NCI-H510A treated with DMSO at 0.1 percent for 48 hours (cell line): Measurements from ENCODE around the gene KIT.

Experiments
- DNase-seq: peaks from one replicate; lab custom pipeline; 2025; lab: John Stamatoyannopoulos, UW

KIT gene

DNA sequence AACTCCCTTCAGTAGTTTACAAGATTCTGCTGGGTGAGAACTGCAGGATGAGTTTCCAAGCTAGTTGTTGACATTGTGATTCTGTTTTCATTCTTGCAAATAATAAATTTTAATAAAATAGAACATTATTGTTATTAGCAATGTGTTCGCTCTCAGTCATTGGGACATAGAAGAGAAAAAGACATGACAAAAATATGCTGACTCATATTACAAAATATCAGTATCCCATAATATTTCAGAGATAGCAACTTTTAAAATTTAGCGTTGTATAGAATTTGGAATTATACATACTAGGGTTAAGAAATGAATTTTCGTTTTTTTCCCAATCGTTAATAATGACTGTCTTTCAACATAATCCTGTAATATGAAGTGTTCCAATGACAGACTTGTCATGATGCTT is 45.4 kb downstream of the KIT start:
- no peak for DNase-seq

DNA sequence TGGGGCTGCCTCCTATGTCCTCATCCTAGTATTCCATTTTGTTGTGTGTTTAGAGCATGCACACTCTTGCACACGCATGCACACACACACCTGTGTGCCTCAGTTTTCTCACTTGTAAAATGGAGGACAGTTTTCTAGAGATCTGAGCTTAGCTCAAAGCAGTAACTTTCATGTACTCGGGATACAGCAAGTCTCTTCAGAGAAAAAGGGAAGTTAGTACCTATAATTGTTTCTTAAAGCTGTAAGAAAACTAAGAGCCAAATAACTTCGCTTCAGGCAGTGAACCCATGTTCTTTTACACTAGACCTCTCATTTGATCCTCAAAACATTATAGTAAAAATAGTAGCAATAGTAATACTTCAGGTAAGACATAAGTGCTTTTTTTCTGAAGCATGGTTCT is 49.6 kb downstream of the KIT start:
- DNase-seq: no peak

DNA sequence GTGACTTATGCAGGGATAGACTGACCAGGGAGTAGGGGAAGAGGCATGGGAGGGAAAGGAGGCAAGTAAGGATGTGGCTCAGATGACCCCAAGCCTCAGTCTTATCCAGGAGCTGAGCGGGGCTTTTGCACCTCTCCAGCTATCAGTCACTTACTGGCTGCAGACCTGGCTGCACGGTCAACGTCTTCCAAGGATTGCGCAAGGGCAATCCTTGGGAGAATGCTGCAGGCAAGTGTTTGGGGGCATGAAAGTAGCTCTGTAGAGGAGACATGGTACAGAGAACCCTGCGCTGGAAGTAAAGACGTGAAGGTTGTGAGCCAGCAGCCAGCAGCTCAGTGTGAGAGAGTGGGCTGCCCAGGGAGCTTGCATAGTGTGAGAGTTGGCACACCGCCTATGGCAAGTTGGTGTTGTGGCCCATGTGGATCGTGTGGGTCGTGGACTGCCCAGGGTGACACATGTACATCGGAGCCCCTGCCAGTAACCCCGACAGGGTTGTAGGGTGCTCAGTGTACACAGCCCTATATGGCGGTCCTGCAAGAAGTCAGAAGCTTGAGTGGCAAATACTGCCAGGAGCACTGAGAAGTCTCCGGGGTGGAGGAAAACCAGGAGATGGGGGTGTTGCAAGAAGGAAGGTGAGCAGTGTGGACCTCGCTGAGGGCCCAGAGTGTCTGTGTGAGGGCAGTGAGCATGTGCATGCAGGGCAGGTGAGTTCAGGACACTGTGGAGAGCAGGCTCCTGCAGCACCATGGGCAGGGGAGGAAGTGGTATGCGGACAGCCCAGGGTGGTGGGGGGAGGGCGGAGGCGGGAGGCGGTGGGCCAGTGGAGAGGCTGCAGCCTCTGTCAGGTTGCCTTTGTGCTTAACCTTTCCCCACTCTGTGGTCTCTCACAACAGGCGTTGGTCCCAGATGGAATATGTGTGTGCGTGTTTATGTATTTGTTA is 50.9 kb downstream of the KIT start:
- no peak for DNase-seq

DNA sequence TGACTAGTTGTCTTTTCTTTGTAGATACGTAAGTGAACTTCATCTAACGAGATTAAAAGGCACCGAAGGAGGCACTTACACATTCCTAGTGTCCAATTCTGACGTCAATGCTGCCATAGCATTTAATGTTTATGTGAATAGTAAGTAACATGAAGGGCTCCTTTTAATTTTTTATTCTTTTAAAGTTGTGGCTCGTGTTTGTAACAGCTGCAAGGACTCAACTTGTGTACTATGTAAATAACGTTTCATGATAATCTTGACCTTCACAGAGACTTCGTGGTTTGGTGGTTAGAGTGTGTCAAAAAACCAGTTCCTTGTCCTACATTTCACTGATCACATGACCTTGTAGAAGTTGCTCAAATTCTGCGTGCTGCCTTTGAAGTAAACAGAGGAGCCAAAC is 51.6 kb downstream of the KIT start:
- peak; percentile 27 for DNase-seq

DNA sequence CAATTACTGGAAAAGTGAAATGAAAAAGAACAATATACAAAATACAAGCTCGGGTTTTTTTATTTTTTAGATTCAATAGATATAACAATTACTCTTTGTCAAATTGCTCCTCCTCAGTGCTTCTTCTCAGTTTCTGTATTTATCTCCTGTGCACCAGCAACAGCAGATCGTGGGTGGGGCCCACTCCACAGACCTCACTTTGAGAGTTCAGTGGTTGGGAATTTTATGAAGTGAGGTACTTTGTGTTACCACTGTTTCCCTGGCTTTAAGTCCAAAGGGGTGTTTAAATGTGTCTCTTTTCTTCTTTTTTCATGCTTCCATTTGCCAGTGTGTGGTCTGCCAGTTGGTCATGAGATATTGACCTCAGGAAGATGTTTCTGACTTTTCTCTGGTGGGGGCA is 54.4 kb downstream of the KIT start:
- DNase-seq: no peak

- no peak for DNase-seq
Measured at GRCh38 chr4:54714631-54715030, 56.9 kb downstream of the KIT start.

- DNase-seq: no peak
Measured at GRCh38 chr4:54716478-54717065, 58.8 kb downstream of the KIT start.

GRCh38 chr4:54717694-54718093 is 59.9 kb downstream of the KIT start:
- DNase-seq: no peak

- DNase-seq: no peak
Measured at GRCh38 chr4:54719378-54719777, 61.6 kb downstream of the KIT start.

- DNase-seq: no peak
Measured at GRCh38 chr4:54723220-54723619, 65.5 kb downstream of the KIT start.

- DNase-seq: no peak
Measured at GRCh38 chr4:54723820-54724219, 66.1 kb downstream of the KIT start.

DNA sequence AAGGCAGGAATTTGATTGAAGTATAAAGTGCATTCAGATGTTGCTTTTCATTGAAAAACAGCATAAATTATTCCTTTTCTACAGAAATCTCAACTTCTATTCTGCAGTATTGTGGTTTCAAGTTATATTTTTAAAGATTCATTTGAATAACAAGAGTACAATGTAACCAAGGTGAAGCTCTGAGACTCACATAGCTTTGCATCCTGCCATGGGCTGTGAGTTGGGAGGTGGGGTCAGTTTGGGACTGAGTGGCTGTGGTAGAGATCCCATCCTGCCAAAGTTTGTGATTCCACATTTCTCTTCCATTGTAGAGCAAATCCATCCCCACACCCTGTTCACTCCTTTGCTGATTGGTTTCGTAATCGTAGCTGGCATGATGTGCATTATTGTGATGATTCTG is 69.2 kb downstream of the KIT start:
- DNase-seq: no peak

- no peak for DNase-seq
Measured at GRCh38 chr4:54727346-54727745, 69.6 kb downstream of the KIT start.

DNA sequence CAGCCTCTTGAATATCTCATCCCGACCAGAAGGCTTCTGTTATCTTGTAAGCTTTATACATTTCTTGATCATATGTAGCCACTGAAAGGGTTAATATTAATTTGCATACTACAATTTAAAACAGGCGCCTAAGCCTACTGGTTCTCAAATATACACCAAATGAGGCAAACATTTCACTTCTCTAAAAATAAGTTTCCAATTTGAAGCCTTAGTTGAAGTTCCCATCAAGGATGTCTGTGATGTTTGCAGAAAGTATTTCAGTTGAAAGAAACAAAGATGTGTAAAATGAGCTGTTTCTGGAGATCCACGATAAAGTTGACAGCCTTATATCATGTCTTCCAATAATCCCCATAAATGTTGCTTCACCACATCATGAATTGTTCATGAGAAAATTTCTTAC is 70.6 kb downstream of the KIT start:
- no peak for DNase-seq

DNA sequence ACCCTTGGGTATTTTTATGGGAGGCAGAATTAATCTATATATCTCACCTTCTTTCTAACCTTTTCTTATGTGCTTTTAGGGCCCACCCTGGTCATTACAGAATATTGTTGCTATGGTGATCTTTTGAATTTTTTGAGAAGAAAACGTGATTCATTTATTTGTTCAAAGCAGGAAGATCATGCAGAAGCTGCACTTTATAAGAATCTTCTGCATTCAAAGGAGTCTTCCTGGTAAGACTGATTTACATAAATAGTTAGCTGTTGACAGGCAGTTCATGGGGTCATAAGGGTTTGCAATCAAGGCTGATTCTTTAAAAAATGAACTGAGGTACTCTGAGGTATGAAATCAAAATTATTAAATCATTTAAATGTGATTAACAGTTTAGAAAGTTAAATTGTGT is 71.5 kb downstream of the KIT start:
- DNase-seq: no peak

- no peak for DNase-seq
Measured at GRCh38 chr4:54730581-54730980, 72.8 kb downstream of the KIT start.

DNA sequence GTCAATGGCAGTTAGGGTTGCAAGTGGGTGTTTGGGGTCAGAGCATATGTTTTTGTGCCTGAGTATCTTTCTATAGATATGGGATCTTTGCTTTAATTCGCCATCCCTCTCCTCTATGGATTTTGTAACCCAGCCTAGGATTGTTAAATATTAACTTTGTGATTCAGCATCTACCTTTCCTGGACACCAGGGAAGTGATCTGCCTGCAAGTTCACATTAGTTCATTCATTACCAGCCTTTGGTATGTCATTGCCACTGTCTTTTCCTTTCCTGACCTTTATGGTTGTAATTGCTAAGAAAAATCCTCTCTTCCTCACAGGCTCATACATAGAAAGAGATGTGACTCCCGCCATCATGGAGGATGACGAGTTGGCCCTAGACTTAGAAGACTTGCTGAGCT is 73.8 kb downstream of the KIT start:
- DNase-seq: no peak

GRCh38 chr4:54731976-54732375 is 74.2 kb downstream of the KIT start:
- DNase-seq: no peak

DNA sequence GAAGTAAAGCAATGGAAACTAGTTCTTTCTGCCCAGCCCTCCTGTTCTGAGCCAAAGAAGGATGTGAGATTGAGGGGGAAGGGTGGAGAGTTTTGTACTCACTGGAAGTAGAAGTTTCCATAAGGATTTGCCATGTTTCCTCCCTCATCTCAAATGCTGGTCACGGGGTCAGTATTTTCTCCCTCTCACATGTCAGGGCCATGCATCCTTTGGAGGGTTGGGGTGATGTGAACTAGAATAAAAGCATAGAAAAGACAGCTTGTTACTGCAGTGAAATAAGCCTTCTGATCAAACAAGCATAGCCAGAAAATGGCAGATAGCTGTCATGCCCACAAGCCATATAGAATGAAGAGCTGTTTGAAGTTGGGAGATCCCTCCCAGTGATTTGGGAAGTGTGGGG is 79.7 kb downstream of the KIT start:
- no peak for DNase-seq

DNA sequence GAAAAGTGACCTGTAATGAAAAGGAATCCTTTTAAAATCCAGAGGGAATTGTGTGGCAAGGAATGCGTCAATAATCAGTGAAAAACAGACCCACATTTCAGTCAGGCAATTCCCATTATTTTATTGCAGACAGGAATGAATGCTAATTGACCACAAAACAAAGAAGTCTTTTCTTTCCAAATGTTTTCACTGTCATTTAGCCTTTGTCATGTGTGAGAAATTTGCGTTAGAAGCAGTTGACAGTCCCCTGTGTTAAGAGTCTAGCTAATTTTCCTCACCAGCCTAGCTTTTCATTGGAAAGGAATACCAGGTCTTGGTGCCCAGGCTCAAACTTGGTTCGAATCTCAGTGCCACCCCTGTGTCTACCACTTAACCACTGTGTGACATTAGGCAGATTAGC is 83.4 kb downstream of the KIT start:
- no peak for DNase-seq

DNA sequence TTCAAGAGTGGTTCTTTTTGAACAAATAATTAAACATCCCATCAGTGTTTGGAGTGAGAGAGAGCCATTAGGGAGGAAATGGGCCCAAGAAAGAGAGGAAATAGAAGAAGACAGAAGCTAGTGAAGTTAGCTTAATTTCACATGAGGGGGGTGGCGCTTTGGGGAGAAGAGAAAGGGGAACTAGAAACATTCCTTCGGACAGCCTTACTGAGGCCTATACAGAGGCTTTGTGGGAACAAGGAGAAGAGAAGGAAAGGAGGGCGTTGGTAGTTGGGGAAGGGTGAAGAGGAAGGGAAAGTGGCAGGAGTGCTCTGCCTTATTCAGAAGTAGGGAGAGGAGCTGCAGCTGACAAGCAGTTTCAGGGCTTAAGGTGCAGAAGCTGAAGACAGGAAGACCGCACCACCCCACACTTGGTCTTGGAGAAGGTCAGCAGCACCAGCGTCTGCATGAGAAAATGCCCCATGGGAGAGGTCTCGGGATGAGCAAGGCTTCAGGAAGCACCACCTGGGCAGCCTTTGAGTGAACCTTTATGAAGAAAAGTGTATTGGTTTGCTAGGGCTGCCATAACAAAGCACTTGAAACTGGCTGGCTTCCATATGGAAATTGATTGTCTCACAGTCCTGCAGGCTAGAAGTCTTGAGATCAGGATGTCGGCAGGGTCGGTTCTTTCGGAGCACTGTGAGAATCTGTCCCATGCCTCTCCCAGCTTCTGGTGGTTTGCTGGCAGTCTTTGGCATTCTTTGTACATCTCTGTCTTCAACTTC is 85.1 kb downstream of the KIT start:
- DNase-seq: no peak

- DNase-seq: no peak
Measured at GRCh38 chr4:54743562-54743961, 85.8 kb downstream of the KIT start.

DNA sequence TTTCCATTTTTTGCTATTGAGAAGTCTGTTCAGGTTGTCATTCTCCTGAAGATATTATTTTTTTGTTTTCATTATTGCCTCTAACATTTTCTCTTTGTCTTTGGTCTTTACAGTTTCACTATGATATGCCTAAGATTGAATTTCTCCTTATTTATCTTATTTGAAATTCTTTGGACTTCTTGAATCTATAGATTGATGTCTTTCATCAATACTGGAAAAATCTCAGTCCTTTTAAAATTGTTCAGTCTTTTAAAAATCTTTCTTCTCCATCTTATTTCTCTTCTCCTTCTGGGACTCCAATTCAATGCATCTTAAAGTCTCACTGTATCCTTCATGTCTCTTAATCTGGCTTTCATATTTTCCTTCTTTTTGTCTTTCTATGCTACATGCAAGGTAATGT is 86.7 kb downstream of the KIT start:
- no peak for DNase-seq
